Measurements from ENCODE around the gene CADM2. TPM values are rescaled to one million over a fixed set of nuclear protein-coding genes. Genes with fewer than 3 reads are reported as not detected.

The CADM2 gene
- total RNA-seq, 1 experiment from 2014 or later: 10.9 TPM

- H4K91ac ChIP-seq (ENCODE audit: insufficient read length, low read depth, low read length): no peak overlapping the region
- H3K18ac ChIP-seq (ENCODE audit: insufficient read length, low read depth, low read length): no peak overlapping the region
- H2BK120ac ChIP-seq (ENCODE audit: low read depth, low read length, poor library complexity, severe bottlenecking): no peak overlapping the region
- no peaks in the 10 kb centered on the region for H3K4me1 Mint-ChIP-seq
- H3K9ac ChIP-seq (ENCODE audit: extremely low read depth, insufficient read length, low read length): no peak overlapping the region
- TF ChIP-seq CTCF (conservative IDR thresholded peaks at IDR 0.05): no peak
- H3K36me3 Mint-ChIP-seq (ENCODE audit: insufficient read depth in 1 of 3, low read depth in 3 of 3): peaks cover 0 to 9% (median 0%) of the 10 kb centered on the region in 3 experiments; a peak in 1 of 7 replicates
- no peaks in the 10 kb centered on the region for H4K20me1 ChIP-seq (ENCODE audit: control insufficient read depth, insufficient read depth, insufficient read length)
- no peak overlapping the region for H2BK15ac ChIP-seq (ENCODE audit: low read depth, low read length)
- no peaks in the 10 kb centered on the region for H3K27me3 ChIP-seq (ENCODE audit: insufficient read depth, low read length)
- no peak overlapping the region for H3K27ac ChIP-seq (ENCODE audit: insufficient read length, low read depth, low read length)
- H3K4me2 ChIP-seq (ENCODE audit: insufficient read depth, insufficient read length, low read length): no peak overlapping the region
- H3K9me3 ChIP-seq (ENCODE audit: control insufficient read depth, low read depth, low read length): no peaks in the 10 kb centered on the region
- H3K4me3 Mint-ChIP-seq: no peak overlapping the region
- H3K79me2 ChIP-seq (ENCODE audit: insufficient read depth, low read length): no peaks in the 10 kb centered on the region
- H3T11ph ChIP-seq (ENCODE audit: low read length): no peak overlapping the region
- H4K8ac ChIP-seq (replicated peaks; ENCODE audit: insufficient read length, low read depth, low read length): no peak overlapping the region
- H3K4ac ChIP-seq (ENCODE audit: low read depth, low read length): no peak overlapping the region
- no peak overlapping the region for H3K56ac ChIP-seq (ENCODE audit: insufficient read length, low read depth, low read length)
- H2BK12ac ChIP-seq (ENCODE audit: insufficient read length, low read depth, low read length): no peak overlapping the region
- H3K23me2 ChIP-seq (ENCODE audit: insufficient read length, low read depth, low read length, poor library complexity, severe bottlenecking): no peaks in the 10 kb centered on the region
- no peak overlapping the region for H2BK20ac ChIP-seq (ENCODE audit: low read depth, low read length, poor library complexity, severe bottlenecking)
- H3K4me1 ChIP-seq (ENCODE audit: insufficient read depth, low read length): no peaks in the 10 kb centered on the region
- no peak overlapping the region for H3K14ac ChIP-seq (ENCODE audit: insufficient read depth, low read length)
- H2BK5ac ChIP-seq (ENCODE audit: insufficient read length, low read length): no peak overlapping the region
- no peak overlapping the region for H3K23ac ChIP-seq (ENCODE audit: insufficient read length, low read depth, low read length)
- DNase-seq: no peak
- H3K27ac Mint-ChIP-seq: no peak overlapping the region
- H4K5ac ChIP-seq (ENCODE audit: insufficient read length, low read depth, low read length): no peak overlapping the region
- no peak overlapping the region for H2AK5ac ChIP-seq (ENCODE audit: insufficient read length, low read length)
- no CpG with 5 or more reads among the region's 1 CpG for WGBS (ENCODE audit: extremely low coverage, insufficient read length, low lambda C conversion rate)
- H3K79me1 ChIP-seq (ENCODE audit: insufficient read depth, low read depth, low read length, poor library complexity, severe bottlenecking): no peaks in the 10 kb centered on the region
- no peaks in the 10 kb centered on the region; a peak in 3 of 5 replicates for H3K9me3 Mint-ChIP-seq
- H2AFZ ChIP-seq (ENCODE audit: low read length): no peak overlapping the region
- H3K27me3 Mint-ChIP-seq (ENCODE audit: low read depth): no peaks in the 10 kb centered on the region
Observed at GRCh38 chr3:85316252-85316651, 357.5 kb downstream of the CADM2 start.

Data from H9 (cell line).